GM19023 (cell line): Measurements from ENCODE around the gene RFC1.
"Not testable (repeated sequence)": the region's sequence is repeated elsewhere in the genome, so short reads cannot be mapped to it uniquely, and the experiment has no call there.

Experiments
- ATAC-seq: cut with Tn5 transposase; IDR thresholded peaks from one replicate; pipeline ENCODE4 v1.9.1; 2021; ENCODE audit warnings: mild to moderate bottlenecking, moderate library complexity; ENCODE audit not compliant: unreplicated experiment

The RFC1 gene

DNA sequence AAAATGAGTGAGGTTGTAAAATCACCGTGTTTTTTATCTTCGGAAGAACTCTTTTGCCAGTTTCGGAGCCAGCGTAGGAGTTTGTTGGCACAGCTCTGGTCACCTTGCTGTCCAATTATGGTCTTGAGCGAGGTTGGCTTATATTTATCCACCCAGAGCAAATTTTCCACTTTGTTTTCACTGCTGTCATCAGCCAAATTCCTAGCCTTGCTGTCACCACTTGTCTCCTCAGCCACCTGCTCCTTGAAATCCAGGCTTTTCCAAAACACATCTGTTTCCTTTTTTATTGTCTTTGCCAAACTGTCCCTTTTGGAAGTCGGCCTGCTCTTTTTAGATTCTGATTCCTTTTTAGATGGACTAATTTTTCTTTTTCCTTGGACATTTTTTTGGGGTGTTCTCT is 57.6 kb downstream of the RFC1 start:
- no peak for ATAC-seq

DNA sequence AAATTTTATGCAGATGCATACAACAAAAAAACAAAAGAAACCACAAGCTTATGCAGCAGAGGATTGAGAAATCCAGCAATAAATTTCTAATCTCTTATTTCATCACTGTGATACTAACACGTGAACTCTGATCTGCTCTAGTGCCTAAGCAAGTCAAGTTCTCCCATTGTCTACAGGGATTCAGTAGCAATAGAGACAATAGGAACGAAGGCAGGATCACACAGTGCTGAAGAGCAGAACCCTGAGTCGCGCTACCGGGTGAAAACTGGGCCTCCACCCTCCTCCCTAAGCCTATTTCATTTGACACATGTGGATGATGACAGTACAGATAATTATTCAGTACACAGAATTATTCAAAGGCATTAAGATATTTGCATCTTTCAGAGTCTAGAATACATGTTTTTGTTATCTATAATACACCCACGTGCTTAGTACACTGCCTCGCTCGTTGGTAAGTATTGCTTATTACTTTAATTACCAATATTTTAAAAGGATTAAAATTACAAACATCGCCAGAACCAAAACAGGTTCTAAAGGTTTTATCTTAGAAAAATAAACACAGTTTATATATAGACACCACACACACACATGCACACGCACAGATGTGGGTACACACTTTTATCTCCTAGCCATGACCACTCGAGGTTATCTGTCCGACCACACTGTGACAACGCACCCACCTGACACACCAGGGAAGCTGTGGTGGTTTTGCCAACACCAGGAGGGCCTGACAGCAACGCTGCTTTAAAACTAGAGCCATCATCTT is 60.1 kb downstream of the RFC1 start:
- no peak for ATAC-seq

DNA sequence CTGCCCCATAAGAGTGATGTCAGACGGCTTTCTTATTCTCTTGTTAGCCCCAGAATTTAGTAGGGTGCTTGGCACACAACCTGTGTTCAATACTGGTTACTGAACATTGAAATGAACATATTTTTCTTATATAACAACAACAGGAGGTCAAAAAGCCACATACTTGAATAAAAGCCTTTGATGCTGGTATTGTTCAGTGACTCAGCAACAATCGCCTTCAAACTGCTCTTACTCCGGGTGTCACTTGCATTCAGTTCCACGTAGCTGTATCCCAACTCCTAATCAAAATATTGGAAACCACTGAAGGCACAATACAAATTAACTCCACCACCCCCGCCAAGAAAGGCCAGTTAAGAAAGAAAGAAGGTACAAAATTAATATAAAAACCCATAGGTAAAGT is 61.5 kb downstream of the RFC1 start:
- no peak for ATAC-seq

DNA sequence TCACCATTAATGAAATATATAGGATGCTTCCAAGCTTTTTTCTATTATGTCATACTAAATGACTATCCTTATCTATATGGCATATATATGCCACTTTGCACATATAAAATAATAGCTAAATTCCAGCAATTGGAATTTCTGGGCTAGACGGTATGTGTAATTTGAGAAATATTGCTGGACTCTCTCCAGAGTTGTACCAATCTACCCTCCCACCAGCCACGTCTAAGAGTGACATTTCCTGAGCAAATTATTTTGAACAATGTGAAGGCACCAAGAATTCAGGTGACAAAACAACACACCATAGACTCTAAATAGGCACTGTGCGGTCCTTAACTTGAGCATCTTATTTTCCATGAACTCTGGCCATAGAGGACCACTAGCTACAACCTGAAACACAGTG is 62.3 kb downstream of the RFC1 start:
- no peak for ATAC-seq

DNA sequence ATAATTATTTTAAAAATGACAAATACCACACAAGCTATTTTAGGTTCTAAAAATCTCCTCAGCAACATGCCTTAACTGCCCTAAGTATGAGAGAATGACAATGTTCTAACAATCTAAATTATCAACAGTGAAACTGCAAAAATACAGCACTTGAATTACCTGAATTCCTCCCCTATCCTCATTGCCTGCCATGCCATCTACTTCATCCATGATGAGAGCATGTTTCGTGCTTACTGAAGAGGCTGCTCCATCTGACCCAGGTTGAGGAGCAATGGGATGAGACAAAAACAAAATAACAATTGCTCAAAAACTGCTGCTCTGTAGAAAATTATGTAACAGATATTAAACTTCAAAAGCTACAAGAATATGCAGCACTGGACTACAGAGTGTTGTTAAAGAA is 63.3 kb downstream of the RFC1 start:
- ATAC-seq = no peak

DNA sequence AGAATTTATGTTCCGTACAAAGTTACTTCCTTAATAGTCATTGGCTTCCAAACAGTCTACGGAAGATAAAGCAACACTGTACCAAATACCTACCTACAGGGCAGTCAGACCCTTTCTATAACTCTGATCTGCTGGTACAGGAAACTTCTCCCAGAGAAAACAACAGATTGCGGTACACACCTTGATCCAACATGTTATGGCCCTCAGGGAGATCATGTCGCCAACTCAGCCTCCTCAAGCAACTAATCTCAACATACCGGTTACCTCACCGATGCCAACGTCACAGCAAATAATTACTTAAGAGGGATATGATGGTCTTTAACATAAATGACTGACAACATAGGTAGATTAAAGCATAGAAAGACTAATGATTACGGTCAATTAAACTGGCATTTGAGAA is 70.4 kb downstream of the RFC1 start:
- no peak for ATAC-seq

DNA sequence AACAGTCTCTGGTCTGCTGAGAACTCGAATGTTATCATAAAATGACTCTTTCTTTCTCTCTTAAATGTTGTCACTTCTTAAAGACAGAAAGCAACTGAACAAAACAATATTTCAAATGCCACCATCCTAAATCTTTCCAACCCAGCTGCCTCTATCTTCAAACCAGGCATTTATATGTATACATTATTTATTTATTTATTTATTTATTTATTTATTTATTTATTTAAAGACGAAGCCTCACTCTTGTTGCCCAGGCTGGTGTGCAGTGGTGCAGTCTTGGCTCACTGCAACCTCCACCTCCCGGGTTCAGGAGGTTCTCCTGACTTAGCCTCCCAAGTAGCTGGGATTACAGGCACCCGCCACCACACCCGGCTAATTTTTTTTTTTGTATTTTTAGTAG is 73.7 kb downstream of the RFC1 start:
- not testable (repeated sequence) for ATAC-seq

DNA sequence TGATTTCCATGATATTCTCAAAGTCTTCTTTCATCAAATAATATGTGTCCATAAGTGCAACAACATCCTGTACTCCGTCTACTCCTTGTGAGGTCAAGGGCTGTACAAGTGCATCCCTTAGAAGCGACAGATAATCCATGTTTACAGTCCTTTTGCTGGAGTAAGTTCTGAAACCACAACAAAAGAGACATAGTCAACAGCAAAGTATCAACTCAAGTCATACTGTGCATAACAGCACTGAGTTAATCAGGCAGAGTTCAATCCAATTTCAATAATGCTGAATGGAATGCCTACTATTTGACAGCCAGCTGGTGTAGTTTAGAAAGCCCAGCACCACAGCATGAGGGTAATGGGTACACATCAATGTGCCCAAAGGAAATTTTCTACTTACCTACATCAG is 74.5 kb downstream of the RFC1 start:
- ATAC-seq = no peak

DNA sequence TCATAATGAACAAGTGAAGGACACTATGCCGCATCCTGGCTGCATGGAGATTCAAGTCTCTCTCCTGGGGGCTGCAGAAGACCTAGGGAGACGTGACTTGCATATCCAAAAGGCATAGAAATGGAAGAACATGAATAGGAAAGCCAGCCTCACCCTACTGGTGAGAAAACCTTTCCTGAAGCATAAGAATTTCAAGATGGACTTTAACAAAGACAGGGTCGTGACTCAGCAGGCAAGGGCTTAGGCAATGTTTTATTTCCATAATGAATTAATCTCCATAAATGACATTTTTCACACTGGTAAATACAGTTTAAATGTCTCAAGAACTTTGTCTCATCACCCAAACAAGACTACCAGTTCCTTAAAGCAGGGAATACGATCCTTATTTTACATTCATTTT is 78.9 kb downstream of the RFC1 start:
- no peak for ATAC-seq

DNA sequence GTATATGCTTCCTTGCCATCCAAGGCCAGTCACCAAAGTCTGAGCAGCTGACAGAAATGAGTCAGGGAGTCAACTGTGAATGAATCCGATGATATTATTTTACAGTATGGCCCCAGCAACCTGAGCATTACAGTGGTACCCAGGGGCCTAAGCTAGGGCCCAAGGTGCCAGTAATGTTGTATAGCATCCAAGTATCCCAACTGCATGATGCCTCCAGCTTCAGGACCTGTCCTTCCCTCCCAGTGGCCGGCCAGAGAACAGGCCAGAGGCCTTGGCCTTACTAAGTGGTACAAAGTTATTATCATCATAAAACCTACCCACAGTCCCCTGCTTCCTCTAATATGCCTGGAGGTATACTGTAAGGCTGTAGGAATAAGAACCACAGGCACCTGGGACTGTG is 79.9 kb downstream of the RFC1 start:
- ATAC-seq = no peak

DNA sequence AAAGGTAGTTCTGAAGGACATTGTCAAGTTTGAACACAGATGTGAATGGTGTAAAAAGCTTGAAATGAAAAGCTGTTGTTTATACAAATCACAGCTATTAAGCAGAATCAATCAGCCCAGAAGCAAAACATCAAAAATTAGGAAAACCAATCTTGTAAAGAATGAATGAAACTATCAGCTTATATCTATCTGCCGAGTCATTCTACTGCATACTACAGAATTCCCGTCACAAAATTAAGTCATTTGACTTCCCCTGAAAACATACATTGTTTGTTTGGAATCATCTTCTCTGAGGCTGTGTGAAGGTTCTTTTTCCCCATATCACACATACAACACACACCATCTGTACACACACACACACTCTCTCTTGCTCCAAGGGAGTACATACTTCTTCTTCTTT is 80.3 kb downstream of the RFC1 start:
- no peak for ATAC-seq

DNA sequence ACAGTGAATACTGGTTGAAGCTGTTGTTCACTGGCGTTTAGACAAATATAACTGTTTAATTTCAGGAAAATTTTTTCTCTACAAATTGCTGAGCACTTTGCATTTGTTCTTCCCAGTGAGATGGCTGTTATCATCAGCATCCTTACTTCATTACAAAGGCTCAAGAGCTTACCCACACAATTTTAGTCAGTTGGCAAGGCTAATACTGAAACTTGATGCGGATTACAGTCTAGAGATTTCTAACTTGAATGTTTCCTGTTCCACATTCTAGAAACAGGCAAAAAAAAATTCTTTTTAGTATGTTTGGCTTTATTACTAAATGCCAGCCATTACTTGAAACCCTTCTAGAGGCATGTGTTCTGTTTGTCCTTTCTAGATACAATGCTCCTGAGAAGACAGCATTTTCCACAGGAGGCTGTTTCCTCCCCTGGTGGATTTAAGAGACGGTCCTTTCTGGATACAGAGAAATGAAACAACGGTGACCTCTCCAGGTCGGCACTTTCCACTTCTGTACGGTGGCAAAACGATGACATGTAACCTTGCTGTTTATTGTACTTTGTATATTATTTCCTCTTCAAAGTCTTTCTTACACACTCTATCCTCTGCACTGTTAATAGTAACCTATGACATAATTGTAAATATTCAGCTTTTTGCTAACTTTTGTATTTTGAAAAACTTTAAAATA is 80.9 kb downstream of the RFC1 start:
- ATAC-seq = no peak

DNA sequence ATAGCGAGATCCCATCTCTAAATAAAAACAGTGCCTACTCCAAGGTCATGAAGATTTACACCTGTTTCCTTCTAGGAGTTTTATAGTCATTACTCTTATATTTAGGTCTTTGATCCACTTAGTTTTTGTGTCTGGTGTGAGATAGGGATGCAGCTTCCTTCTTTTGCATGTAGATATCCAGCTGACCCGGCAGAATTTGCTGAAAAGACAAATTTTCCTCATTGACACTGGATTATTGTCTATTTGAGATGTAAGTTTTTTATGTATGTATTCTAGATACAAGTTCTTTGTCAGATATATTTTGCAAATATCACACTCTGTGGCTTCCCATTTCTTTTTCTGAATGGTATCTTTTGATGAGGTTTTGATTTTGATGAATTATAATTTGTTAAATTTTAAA is 85.4 kb downstream of the RFC1 start:
- ATAC-seq = no peak

DNA sequence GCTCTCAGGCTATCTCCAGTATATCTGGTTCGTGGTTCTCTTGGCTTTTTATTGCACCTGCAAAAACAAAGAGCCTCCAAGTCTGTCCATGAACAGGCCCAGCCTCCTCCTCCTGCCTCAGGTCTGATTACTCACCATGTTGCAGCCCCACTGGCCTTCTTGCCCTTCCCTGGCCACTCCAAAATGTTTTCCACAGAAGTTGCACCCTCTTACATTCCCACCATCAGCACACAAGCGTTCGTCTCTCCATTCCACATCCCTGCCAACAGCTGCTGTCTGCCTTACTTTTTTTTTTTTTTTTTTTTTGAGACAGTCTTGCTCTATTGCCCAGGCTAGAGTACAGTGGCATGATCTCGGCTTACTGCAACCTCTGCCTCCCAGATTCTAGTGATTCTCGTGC is 86.7 kb downstream of the RFC1 start:
- ATAC-seq = no peak

DNA sequence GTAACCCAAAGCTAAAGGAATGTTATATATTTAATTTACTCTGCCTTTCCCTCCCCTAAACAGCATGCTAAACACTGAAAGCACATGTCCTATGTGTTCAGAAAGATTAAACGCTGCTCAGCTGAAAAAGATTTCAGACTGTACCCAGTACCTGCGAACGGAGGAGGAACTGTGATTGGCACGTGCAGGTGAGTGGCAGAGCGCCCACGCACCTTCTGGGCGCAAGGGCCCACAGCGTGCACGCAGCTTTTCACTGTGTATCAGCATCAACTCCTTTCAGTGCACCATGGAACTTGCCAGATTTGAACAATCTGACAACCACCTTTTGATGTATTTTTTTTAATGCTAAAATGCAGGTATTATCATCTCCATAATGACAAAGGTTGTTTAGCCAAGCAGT is 87.7 kb downstream of the RFC1 start:
- no peak for ATAC-seq

DNA sequence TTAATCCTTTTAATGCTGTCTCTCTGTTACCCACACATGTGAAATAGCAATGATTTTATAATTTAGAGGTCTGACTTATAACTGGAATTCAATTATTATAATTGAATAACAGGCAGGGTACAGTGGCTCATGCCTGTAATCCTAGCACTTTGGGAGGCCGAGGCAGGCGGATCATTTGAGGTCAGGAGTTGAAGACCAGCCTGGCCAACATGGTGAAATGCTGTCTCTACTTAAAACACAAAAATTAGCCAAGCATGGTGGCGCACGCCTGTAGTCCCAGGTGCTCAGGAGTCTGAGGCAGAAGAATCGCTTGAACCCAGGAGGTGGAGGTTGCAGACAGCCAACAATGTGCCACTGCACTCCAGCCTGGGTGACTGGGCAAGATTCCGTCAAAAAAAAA is 88.5 kb downstream of the RFC1 start:
- not testable (repeated sequence) for ATAC-seq

DNA sequence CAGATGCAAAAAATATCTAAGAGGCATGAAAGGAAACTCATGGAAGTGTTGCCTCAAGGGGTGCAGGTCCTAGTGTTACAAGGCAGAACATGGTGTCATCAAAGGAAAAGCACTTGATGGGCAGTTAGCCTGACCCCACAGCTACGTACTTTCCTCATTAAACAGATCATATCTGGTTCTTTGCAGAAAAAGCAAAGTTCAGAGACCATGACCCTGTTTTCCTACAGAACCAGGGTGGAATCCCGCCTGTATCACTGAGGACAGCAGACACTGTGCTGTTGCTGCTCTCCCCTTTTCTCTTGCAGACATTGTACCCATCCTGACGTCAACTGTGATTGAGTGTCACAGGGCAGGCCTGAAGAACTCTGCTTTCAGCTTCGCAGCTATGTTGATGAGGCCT is 91.7 kb downstream of the RFC1 start:
- ATAC-seq = no peak

DNA sequence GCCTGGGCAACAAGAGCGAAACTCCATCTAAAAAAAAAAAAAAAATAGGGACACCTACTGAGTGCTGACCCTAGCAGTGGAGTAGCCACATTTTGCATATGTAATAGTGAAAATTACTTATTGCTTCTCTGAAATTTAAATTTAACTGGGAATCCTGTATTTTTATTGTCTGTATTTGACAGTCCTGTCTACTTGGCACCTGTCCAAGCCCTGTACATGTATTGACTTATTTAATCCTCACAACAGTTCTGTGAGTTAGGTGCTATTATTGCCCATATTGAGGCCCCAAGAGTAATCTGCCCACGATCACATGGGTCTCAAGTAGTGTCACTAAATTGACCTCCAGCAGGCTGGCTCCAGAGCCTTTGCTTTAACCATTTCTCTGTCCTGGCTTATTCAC is 102.3 kb downstream of the RFC1 start:
- no peak for ATAC-seq

DNA sequence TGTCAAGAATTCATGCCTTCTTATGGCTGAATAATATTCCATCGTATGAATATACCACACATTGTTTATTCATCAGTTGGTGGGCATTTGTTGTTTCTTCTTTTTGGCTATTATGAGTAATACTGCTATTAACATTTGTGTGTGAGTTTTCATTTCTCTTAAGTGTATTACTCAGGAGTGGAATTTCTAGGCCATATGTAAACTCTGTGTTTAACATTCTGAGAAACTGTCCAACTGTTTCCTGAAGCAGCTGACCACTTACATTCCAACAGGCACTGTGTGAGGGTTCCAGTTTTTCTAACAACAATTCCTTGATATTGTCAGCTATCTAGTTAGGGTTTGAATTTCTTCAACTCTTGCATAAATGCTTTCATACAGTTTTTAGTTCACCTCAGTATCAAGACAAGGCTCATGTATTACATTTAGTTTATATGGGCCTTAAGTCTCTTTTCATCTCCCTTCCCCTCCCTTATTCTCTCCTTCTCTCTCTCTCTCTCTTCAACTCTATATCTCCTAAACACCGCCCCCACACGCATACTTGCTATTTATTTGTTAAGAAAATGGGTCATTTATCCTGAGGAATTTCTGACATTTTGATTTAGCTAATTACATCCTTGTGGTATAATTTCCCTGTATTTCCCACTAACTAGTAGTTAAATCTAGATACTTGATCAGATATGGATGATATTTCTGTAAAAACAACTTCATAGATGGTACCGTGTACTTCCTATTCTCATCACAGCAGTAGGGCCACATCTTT is 106.4 kb downstream of the RFC1 start:
- ATAC-seq = no peak

DNA sequence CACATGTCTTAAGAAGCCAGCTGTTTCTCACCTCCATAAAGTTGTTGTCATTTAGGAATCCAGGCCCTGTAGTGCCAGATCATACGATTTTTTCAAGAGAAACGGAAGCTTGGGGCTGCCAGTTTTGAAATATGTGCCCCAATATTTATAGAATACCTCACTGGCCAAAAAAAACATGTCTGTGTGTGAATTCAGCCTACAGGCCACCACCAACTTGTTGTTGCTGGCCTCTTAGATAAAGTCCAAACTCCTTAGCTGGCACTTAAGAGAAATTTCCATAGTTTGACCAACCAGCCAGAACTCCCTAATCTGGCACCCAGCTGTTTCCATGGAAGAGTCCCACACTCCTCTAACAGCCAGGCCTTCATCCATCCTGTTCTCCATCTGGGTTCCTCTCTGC is 109.7 kb downstream of the RFC1 start:
- no peak for ATAC-seq

DNA sequence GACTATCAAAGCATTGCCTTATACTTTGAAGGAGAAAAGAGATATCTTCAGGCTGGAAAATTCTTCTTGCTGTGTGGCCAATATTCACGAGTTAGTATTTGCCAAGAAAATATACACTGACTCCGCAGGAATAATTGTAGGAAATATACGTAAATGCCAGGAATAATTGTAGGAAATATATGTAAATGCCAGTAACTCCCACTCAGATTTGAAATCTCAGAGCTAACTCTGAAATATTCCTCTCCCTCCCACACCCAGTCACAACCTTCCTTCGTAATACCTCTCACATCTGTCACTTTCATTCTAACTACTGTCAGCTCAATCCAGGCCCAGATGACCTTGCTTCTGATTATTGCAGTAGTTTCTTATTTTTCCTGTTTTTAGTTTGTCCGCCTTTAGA is 110.3 kb downstream of the RFC1 start:
- no peak for ATAC-seq

DNA sequence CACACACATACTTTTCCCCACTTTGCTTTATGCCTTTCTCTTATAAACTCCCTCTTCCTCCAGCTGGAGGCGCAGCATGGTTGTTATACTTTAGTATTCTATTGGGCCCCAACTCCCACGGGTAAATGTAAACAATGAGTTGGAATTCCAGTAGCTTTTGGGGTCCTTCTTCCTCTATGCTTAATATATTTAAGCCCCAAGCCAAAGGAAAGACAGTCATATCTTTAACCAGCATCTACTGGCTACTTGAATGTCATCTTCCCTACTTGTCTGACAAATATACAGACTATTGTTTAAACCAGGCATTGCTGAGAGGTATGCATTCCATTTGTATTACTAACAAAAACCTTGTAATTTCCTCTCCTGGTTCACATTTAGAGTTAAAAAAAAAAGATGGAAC is 110.9 kb downstream of the RFC1 start:
- ATAC-seq = no peak
